Measurements from ENCODE around the gene SP2.

SP2 gene

GRCh38 chr17:47964856-47965255, 68.8 kb downstream of the SP2 start:
- Histone ChIP-seq H2BK5ac (ENCODE audit: low read length) (no peak overlapping the region), H3K4ac (ENCODE audit: low read length) (no peak overlapping the region), H3K36me3 (replicated peaks in 1 of 2; ENCODE audit: control insufficient read depth in 2 of 2, insufficient read depth in 2 of 2, low read length in 2 of 2) (no peaks in the 10 kb centered on the region), H3K4me3 (ENCODE audit: low read length in 2 of 2) (no peak overlapping the region), H2BK12ac (ENCODE audit: low read length) (no peak overlapping the region), H3K9me3 (replicated peaks in 1 of 2; ENCODE audit: control insufficient read depth in 2 of 2, insufficient read depth in 1 of 2, low read depth in 1 of 2, low read length in 2 of 2) (no peaks in the 10 kb centered on the region), H3K79me1 (ENCODE audit: low read depth, low read length) (no peaks in the 10 kb centered on the region), H3K4me2 (ENCODE audit: insufficient read depth, low read length, poor library complexity, severe bottlenecking) (no peak overlapping the region), H2BK15ac (ENCODE audit: low read length) (no peak overlapping the region), H3K27me3 (ENCODE audit: control insufficient read depth in 3 of 3, insufficient read depth in 3 of 3, low read depth in 1 of 3, low read length in 3 of 3) (peaks cover 0 to 15% (median 0%) of the 10 kb centered on the region in 3 experiments), H3K14ac (ENCODE audit: low read length) (no peak overlapping the region), H4K91ac (ENCODE audit: low read depth, low read length, poor library complexity) (no peak overlapping the region), H3K9ac (ENCODE audit: low read depth, low read length, poor library complexity) (no peak overlapping the region), H3K4me1 (ENCODE audit: control insufficient read depth in 2 of 2, insufficient read depth in 1 of 2, low read depth in 1 of 2, low read length in 2 of 2) (peaks cover 0 to under 1% of the 10 kb centered on the region in 2 donors), H4K8ac (ENCODE audit: low read depth, low read length) (no peak overlapping the region), H2AK5ac (ENCODE audit: low read depth, low read length) (no peak overlapping the region), H3K18ac (ENCODE audit: low read length) (no peak overlapping the region), H3K23ac (ENCODE audit: low read depth, low read length, poor library complexity) (no peak overlapping the region), H2BK120ac (ENCODE audit: low read depth, low read length) (no peak overlapping the region), H3K27ac (replicated peaks; ENCODE audit: low read length) (no peak overlapping the region), H2AFZ (ENCODE audit: low read length) (no peak overlapping the region)
- DNase-seq (ENCODE audit: low spot score): no peak
- no CpG with 5 or more reads among the region's 5 CpGs for WGBS, 2 donors (ENCODE audit: extremely low coverage in 2 of 2, insufficient read length in 2 of 2, insufficient replicate concordance in 1 of 2)

DNA sequence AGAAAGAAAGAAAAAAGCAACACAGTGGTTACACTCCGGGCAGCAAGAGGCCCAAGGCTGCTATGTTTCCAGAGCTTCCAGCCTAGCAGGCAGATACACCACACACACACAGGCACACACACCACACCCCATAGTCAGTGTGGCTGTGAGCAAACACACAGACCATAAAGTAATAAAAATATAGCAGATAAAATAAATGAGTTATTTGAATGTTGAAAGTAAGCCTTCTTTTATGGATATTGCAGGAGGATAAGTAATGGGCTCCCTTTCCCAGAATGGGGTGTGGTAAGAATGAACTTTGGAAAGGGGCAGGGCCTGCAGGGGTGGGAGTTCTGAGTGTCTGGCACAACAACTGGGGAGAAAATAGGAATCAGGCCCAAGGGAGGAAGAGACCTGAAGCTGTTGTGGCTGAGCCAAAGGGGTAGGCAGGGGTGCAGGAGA, 70.1 kb downstream of the SP2 start:
- Histone ChIP-seq H3K4me2 (ENCODE audit: insufficient read depth, low read length, poor library complexity, severe bottlenecking) (no peak overlapping the region), H3K9me3 (replicated peaks in 1 of 2; ENCODE audit: control insufficient read depth in 2 of 2, insufficient read depth in 1 of 2, low read depth in 1 of 2, low read length in 2 of 2) (no peaks in the 10 kb centered on the region), H2BK5ac (ENCODE audit: low read length) (no peak overlapping the region), H3K14ac (ENCODE audit: low read length) (no peak overlapping the region), H2AK5ac (ENCODE audit: low read depth, low read length) (no peak overlapping the region), H3K27ac (replicated peaks; ENCODE audit: low read length) (no peak overlapping the region), H4K91ac (ENCODE audit: low read depth, low read length, poor library complexity) (no peak overlapping the region), H3K4ac (ENCODE audit: low read length) (no peak overlapping the region), H2BK15ac (ENCODE audit: low read length) (no peak overlapping the region), H3K23ac (ENCODE audit: low read depth, low read length, poor library complexity) (no peak overlapping the region), H4K8ac (ENCODE audit: low read depth, low read length) (no peak overlapping the region), H3K18ac (ENCODE audit: low read length) (no peak overlapping the region), H3K9ac (ENCODE audit: low read depth, low read length, poor library complexity) (no peak overlapping the region), H2BK12ac (ENCODE audit: low read length) (no peak overlapping the region), H2AFZ (ENCODE audit: low read length) (no peak overlapping the region), H3K4me1 (ENCODE audit: control insufficient read depth in 2 of 2, insufficient read depth in 1 of 2, low read depth in 1 of 2, low read length in 2 of 2) (peaks cover 3 to 8% of the 10 kb centered on the region in 2 donors), H3K36me3 (replicated peaks in 1 of 2; ENCODE audit: control insufficient read depth in 2 of 2, insufficient read depth in 2 of 2, low read length in 2 of 2) (no peaks in the 10 kb centered on the region), H2BK120ac (ENCODE audit: low read depth, low read length) (no peak overlapping the region), H3K4me3 (ENCODE audit: low read length in 2 of 2) (no peak overlapping the region), H3K27me3 (ENCODE audit: control insufficient read depth in 3 of 3, insufficient read depth in 3 of 3, low read depth in 1 of 3, low read length in 3 of 3) (peaks cover 0 to 4% (median 0%) of the 10 kb centered on the region in 3 experiments), H3K79me1 (ENCODE audit: low read depth, low read length) (no peaks in the 10 kb centered on the region)
- WGBS, 2 donors (ENCODE audit: extremely low coverage in 2 of 2, insufficient read length in 2 of 2, insufficient replicate concordance in 1 of 2): no CpG with 5 or more reads among the region's 1 CpG
- DNase-seq (ENCODE audit: low spot score): no peak

GRCh38 chr17:47967607-47968252, 71.7 kb downstream of the SP2 start:
- DNase-seq (ENCODE audit: low spot score): no peak

DNA sequence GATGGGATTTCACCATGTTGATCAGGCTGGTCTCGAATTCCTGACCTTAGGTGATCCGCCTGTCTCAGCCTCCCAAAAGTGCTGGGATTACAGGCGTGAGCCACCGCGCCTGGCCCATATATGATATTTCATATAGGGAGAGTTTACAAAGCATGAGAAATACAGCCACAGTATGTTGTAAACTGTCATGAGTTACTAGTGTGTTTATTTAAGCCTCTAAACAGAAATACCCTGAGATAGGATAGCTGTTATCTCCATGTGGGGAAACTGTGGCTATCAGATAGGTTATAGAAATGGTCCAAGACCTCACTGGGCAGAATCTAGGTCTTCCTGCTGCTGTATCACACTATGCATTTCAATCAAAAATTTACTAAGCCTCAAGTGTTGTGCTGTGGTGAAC, 72.8 kb downstream of the SP2 start:
- WGBS, 2 donors (ENCODE audit: extremely low coverage in 2 of 2, insufficient read length in 2 of 2, insufficient replicate concordance in 1 of 2): no CpG with 5 or more reads among the region's 5 CpGs
- Histone ChIP-seq H3K36me3 (replicated peaks in 1 of 2; ENCODE audit: control insufficient read depth in 2 of 2, insufficient read depth in 2 of 2, low read length in 2 of 2) (peaks cover 4 to 16% of the 10 kb centered on the region in 2 donors), H3K9me3 (replicated peaks in 1 of 2; ENCODE audit: control insufficient read depth in 2 of 2, insufficient read depth in 1 of 2, low read depth in 1 of 2, low read length in 2 of 2) (no peaks in the 10 kb centered on the region)

More at GRCh38 chr17:47967607-47968252, 71.7 kb downstream of the SP2 start:
- no peak overlapping the region for H3K23ac ChIP-seq (ENCODE audit: low read depth, low read length, poor library complexity)
- H4K91ac ChIP-seq (ENCODE audit: low read depth, low read length, poor library complexity): no peak overlapping the region
- no peak overlapping the region for H2BK12ac ChIP-seq (ENCODE audit: low read length)
- H3K79me1 ChIP-seq (ENCODE audit: low read depth, low read length): no peaks in the 10 kb centered on the region
- no peak overlapping the region for H2BK120ac ChIP-seq (ENCODE audit: low read depth, low read length)
- no peak overlapping the region for H2AFZ ChIP-seq (ENCODE audit: low read length)
- H3K4ac ChIP-seq (ENCODE audit: low read length): no peak overlapping the region
- no peak overlapping the region for H3K4me2 ChIP-seq (ENCODE audit: insufficient read depth, low read length, poor library complexity, severe bottlenecking)
- H4K8ac ChIP-seq (ENCODE audit: low read depth, low read length): no peak overlapping the region
- no peak overlapping the region for H2AK5ac ChIP-seq (ENCODE audit: low read depth, low read length)
- WGBS, 2 donors (ENCODE audit: extremely low coverage in 2 of 2, insufficient read length in 2 of 2, insufficient replicate concordance in 1 of 2): no CpG with 5 or more reads among the region's 5 CpGs
- H3K18ac ChIP-seq (ENCODE audit: low read length): no peak overlapping the region
- H3K36me3 ChIP-seq (replicated peaks in 1 of 2; ENCODE audit: control insufficient read depth in 2 of 2, insufficient read depth in 2 of 2, low read length in 2 of 2): peaks cover 0 to 5% of the 10 kb centered on the region in 2 donors
- no peak overlapping the region for H3K4me3 ChIP-seq (ENCODE audit: low read length in 2 of 2)
- no peak overlapping the region for H2BK5ac ChIP-seq (ENCODE audit: low read length)
- no peak overlapping the region for H2BK15ac ChIP-seq (ENCODE audit: low read length)
- H3K9ac ChIP-seq (ENCODE audit: low read depth, low read length, poor library complexity): no peak overlapping the region
- H3K27me3 ChIP-seq (ENCODE audit: control insufficient read depth in 3 of 3, insufficient read depth in 3 of 3, low read depth in 1 of 3, low read length in 3 of 3): peaks cover 0 to 3% (median 0%) of the 10 kb centered on the region in 3 experiments
- no peak overlapping the region for H3K14ac ChIP-seq (ENCODE audit: low read length)
- H3K9me3 ChIP-seq (replicated peaks in 1 of 2; ENCODE audit: control insufficient read depth in 2 of 2, insufficient read depth in 1 of 2, low read depth in 1 of 2, low read length in 2 of 2): no peaks in the 10 kb centered on the region
- peaks cover 3 to 14% of the 10 kb centered on the region in 2 donors for H3K4me1 ChIP-seq (ENCODE audit: control insufficient read depth in 2 of 2, insufficient read depth in 1 of 2, low read depth in 1 of 2, low read length in 2 of 2)
- no peak overlapping the region for H3K27ac ChIP-seq (replicated peaks; ENCODE audit: low read length)

More for the DNA sequence above, 72.8 kb downstream of the SP2 start:
- Histone ChIP-seq H3K14ac (ENCODE audit: low read length) (no peak overlapping the region), H4K91ac (ENCODE audit: low read depth, low read length, poor library complexity) (no peak overlapping the region), H3K4ac (ENCODE audit: low read length) (no peak overlapping the region), H2AK5ac (ENCODE audit: low read depth, low read length) (no peak overlapping the region), H3K4me2 (ENCODE audit: insufficient read depth, low read length, poor library complexity, severe bottlenecking) (no peak overlapping the region), H4K8ac (ENCODE audit: low read depth, low read length) (no peak overlapping the region), H2BK12ac (ENCODE audit: low read length) (no peak overlapping the region), H3K79me1 (ENCODE audit: low read depth, low read length) (no peaks in the 10 kb centered on the region), H3K18ac (ENCODE audit: low read length) (no peak overlapping the region), H3K4me3 (ENCODE audit: low read length in 2 of 2) (no peak overlapping the region), H2BK5ac (ENCODE audit: low read length) (no peak overlapping the region), H3K27me3 (ENCODE audit: control insufficient read depth in 3 of 3, insufficient read depth in 3 of 3, low read depth in 1 of 3, low read length in 3 of 3) (peaks cover 0 to 3% (median 0%) of the 10 kb centered on the region in 3 experiments), H3K9ac (ENCODE audit: low read depth, low read length, poor library complexity) (no peak overlapping the region), H3K23ac (ENCODE audit: low read depth, low read length, poor library complexity) (no peak overlapping the region), H2AFZ (ENCODE audit: low read length) (no peak overlapping the region), H3K27ac (replicated peaks; ENCODE audit: low read length) (no peak overlapping the region), H2BK120ac (ENCODE audit: low read depth, low read length) (no peak overlapping the region), H2BK15ac (ENCODE audit: low read length) (no peak overlapping the region), H3K4me1 (ENCODE audit: control insufficient read depth in 2 of 2, insufficient read depth in 1 of 2, low read depth in 1 of 2, low read length in 2 of 2) (peaks cover 3 to 14% of the 10 kb centered on the region in 2 donors)
- DNase-seq (ENCODE audit: low spot score): no peak
